ENCODE data around the gene APOH. TPM values are rescaled to one million over a fixed set of nuclear protein-coding genes. Genes with fewer than 3 reads are reported as not detected.

Gene APOH
- total and polyA plus RNA-seq, 2 of the 13 experiments (the other 11 are each of a cell fraction or from before 2014, with no cell fraction given), result 4,846 to 5,748 TPM

DNA sequence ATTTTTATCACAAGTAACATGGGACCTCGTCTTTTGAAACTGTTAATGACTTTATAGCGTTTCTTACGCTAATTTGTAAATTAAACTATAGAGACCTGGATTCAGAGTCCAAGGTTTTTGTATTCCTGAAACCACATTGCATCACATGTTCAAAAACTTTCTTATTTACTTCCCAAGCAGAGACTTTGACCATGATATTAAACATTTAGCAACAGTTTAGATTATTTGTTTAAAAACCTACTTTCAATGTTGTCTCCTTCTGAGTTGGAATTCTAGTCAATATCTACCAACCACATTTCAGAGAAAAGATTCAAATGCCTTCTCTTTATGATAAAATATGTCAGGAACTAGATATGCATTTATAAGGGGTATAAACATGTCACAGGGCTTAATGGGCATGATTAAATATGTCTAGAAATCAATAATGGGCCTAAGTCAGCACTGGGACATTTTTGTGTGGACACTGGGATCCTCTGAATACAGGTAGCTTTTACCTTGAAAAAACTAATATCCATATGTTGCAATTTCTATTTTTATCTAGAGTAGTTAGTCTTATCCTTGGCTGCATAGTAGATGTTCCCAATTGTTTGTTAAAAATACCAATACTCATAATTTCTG, 6.3 kb upstream of the APOH start (continued):
- TF ChIP-seq ZNF7 (CRISPR knock-in tag; IDR thresholded peaks at IDR 0.05) (no peak), ZNF160 (CRISPR knock-in tag; IDR thresholded peaks at IDR 0.05) (no peak), HNRNPH1 (optimal IDR thresholded peaks at IDR 0.05; ENCODE audit: low read depth, low read length) (no peak), ZMYM2 (CRISPR knock-in tag; IDR thresholded peaks at IDR 0.05) (no peak), U2AF1 (optimal IDR thresholded peaks at IDR 0.05; ENCODE audit: low read depth, low read length) (no peak), THAP11 (CRISPR knock-in tag; IDR thresholded peaks at IDR 0.05) (peak; percentile 67), ZFP62 (CRISPR knock-in tag; IDR thresholded peaks at IDR 0.05) (no peak), IKZF1 (IDR thresholded peaks at IDR 0.05) (no peak), NFIC (IDR thresholded peaks at IDR 0.05; ENCODE audit: low read length) (peak; percentile 97), ZBTB2 (CRISPR knock-in tag; IDR thresholded peaks at IDR 0.05; ENCODE audit: low read depth) (no peak), ZNF34 (CRISPR knock-in tag; IDR thresholded peaks at IDR 0.05; ENCODE audit: borderline replicate concordance) (no peak), ZNF614 (CRISPR knock-in tag; IDR thresholded peaks at IDR 0.05; ENCODE audit: borderline replicate concordance) (no peak), TSC22D2 (CRISPR knock-in tag; IDR thresholded peaks at IDR 0.05; ENCODE audit: borderline replicate concordance) (no peak), ZNF724P (CRISPR knock-in tag; IDR thresholded peaks at IDR 0.05; ENCODE audit: borderline replicate concordance) (no peak), PCBP1 (IDR thresholded peaks at IDR 0.05; ENCODE audit: borderline replicate concordance, low read depth, low read length) (no peak), SRSF9 (IDR thresholded peaks at IDR 0.05; ENCODE audit: borderline replicate concordance, insufficient read depth, low read depth, low read length, poor library complexity, severe bottlenecking) (no peak), ZC3H4 (CRISPR knock-in tag; IDR thresholded peaks at IDR 0.05; ENCODE audit: borderline replicate concordance) (no peak), CBX5 (CRISPR knock-in tag; IDR thresholded peaks at IDR 0.05; ENCODE audit: borderline replicate concordance) (no peak), MAF1 (CRISPR knock-in tag; IDR thresholded peaks at IDR 0.05; ENCODE audit: borderline replicate concordance) (no peak)
- TF ChIP-seq, protein P1, sequence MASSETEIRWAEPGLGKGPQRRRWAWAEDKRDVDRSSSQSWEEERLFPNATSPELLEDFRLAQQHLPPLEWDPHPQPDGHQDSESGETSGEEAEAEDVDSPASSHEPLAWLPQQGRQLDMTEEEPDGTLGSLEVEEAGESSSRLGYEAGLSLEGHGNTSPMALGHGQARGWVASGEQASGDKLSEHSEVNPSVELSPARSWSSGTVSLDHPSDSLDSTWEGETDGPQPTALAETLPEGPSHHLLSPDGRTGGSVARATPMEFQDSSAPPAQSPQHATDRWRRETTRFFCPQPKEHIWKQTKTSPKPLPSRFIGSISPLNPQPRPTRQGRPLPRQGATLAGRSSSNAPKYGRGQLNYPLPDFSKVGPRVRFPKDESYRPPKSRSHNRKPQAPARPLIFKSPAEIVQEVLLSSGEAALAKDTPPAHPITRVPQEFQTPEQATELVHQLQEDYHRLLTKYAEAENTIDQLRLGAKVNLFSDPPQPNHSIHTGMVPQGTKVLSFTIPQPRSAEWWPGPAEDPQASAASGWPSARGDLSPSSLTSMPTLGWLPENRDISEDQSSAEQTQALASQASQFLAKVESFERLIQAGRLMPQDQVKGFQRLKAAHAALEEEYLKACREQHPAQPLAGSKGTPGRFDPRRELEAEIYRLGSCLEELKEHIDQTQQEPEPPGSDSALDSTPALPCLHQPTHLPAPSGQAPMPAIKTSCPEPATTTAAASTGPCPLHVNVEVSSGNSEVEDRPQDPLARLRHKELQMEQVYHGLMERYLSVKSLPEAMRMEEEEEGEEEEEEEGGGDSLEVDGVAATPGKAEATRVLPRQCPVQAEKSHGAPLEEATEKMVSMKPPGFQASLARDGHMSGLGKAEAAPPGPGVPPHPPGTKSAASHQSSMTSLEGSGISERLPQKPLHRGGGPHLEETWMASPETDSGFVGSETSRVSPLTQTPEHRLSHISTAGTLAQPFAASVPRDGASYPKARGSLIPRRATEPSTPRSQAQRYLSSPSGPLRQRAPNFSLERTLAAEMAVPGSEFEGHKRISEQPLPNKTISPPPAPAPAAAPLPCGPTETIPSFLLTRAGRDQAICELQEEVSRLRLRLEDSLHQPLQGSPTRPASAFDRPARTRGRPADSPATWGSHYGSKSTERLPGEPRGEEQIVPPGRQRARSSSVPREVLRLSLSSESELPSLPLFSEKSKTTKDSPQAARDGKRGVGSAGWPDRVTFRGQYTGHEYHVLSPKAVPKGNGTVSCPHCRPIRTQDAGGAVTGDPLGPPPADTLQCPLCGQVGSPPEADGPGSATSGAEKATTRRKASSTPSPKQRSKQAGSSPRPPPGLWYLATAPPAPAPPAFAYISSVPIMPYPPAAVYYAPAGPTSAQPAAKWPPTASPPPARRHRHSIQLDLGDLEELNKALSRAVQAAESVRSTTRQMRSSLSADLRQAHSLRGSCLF (CRISPR knock-in tag; IDR thresholded peaks at IDR 0.05; ENCODE audit: borderline replicate concordance), result no peak
- TF ChIP-seq, protein P2, sequence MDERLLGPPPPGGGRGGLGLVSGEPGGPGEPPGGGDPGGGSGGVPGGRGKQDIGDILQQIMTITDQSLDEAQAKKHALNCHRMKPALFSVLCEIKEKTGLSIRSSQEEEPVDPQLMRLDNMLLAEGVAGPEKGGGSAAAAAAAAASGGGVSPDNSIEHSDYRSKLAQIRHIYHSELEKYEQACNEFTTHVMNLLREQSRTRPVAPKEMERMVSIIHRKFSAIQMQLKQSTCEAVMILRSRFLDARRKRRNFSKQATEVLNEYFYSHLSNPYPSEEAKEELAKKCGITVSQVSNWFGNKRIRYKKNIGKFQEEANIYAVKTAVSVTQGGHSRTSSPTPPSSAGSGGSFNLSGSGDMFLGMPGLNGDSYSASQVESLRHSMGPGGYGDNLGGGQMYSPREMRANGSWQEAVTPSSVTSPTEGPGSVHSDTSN (CRISPR knock-in tag; IDR thresholded peaks at IDR 0.05), result no peak
- TF ChIP-seq, protein P3, sequence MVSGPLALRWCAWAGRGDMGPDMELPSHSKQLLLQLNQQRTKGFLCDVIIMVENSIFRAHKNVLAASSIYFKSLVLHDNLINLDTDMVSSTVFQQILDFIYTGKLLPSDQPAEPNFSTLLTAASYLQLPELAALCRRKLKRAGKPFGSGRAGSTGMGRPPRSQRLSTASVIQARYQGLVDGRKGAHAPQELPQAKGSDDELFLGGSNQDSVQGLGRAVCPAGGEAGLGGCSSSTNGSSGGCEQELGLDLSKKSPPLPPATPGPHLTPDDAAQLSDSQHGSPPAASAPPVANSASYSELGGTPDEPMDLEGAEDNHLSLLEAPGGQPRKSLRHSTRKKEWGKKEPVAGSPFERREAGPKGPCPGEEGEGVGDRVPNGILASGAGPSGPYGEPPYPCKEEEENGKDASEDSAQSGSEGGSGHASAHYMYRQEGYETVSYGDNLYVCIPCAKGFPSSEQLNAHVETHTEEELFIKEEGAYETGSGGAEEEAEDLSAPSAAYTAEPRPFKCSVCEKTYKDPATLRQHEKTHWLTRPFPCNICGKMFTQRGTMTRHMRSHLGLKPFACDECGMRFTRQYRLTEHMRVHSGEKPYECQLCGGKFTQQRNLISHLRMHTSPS (CRISPR knock-in tag; IDR thresholded peaks at IDR 0.05; ENCODE audit: low read depth), result no peak

Measured in HepG2 (cell line).